ENCODE measurements around the gene PTPRN. TPM values are rescaled to one million over a fixed set of nuclear protein-coding genes. Genes with fewer than 3 reads are reported as not detected.

PTPRN gene
- total and polyA plus RNA-seq, 9 of the 15 experiments (the other 6 are each of a cell fraction or from before 2014, with no cell fraction given) = 0.15 to 2.4 (median 0.43) TPM; not detected in 1

DNA sequence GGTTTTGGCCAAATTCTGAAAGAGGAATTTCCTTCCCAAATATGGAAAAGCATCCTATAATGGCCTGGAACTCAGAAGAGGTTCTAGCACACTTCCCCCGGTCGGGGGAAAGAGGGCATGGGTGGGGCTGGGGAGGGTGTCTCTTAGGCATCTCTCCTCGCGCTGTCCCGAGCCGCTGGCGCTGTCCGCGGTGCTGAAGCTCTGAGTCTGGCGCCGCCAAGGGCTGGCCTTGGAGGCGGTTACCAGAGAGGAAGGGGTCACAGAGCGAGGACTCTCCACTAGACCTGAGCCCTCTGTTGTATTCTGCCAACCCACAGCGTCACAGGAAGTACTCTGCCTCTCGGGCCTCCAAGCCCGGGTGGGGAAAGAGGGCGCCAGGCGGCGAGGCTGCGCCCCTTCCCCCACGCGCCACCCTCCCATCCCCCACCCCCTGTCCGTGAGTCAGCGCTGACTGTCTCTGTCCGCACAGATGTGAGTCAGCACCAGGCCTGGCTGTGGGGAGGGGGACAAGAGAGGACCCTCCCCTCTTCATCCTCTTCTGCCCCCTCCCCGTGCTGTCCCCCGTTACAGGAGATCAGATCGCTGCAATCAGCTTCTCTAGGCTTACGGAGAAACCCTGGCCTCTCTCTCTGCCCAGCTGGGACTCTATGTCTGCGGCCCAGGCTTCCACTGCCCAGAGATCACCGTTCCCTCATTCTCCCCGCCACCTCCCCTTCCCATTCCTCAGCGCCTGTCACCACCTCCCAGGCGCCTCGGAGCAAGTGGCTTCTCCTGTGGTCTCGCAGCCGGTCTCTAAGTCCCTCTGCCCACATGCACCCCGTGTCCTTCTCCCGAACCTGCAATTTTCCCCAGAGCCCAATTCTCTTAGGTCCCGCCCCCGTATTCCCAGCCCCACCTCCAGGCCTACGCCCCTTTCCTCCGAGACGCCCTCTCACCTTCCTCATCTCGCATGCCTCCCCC, 779 bp downstream of the PTPRN start (continued):
- TF ChIP-seq, protein P1, sequence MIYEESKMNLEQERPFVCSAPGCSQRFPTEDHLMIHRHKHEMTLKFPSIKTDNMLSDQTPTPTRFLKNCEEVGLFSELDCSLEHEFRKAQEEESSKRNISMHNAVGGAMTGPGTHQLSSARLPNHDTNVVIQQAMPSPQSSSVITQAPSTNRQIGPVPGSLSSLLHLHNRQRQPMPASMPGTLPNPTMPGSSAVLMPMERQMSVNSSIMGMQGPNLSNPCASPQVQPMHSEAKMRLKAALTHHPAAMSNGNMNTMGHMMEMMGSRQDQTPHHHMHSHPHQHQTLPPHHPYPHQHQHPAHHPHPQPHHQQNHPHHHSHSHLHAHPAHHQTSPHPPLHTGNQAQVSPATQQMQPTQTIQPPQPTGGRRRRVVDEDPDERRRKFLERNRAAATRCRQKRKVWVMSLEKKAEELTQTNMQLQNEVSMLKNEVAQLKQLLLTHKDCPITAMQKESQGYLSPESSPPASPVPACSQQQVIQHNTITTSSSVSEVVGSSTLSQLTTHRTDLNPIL (CRISPR knock-in tag; IDR thresholded peaks at IDR 0.05) = no peak
- TF ChIP-seq C11orf30 (IDR thresholded peaks at IDR 0.05; ENCODE audit: low read depth) (peak; percentile 67), ZNF12 (CRISPR knock-in tag; IDR thresholded peaks at IDR 0.05) (no peak), ZNF282 (CRISPR knock-in tag; IDR thresholded peaks at IDR 0.05) (no peak), BRD9 (IDR thresholded peaks at IDR 0.05; ENCODE audit: low read depth, partially characterized antibody) (no peak), ZNF124 (CRISPR knock-in tag; IDR thresholded peaks at IDR 0.05) (no peak), MEF2A (IDR thresholded peaks at IDR 0.05; ENCODE audit: control insufficient read depth, low read depth, low read length) (no peak), PPARD (CRISPR knock-in tag; IDR thresholded peaks at IDR 0.05) (no peak), RBM15 (IDR thresholded peaks at IDR 0.05; ENCODE audit: insufficient read depth, low read length) (no peak), CBX5 (IDR thresholded peaks at IDR 0.05; ENCODE audit: borderline replicate concordance, low read depth) (no peak), ZNF778 (CRISPR knock-in tag; IDR thresholded peaks at IDR 0.05) (no peak), WHSC1 (IDR thresholded peaks at IDR 0.05; ENCODE audit: low read length) (no peak), DMBX1 (CRISPR knock-in tag; IDR thresholded peaks at IDR 0.05; ENCODE audit: borderline replicate concordance) (peak; percentile 63; the same call in 1 of the 2 replicates)
- TF ChIP-seq, protein P2, sequence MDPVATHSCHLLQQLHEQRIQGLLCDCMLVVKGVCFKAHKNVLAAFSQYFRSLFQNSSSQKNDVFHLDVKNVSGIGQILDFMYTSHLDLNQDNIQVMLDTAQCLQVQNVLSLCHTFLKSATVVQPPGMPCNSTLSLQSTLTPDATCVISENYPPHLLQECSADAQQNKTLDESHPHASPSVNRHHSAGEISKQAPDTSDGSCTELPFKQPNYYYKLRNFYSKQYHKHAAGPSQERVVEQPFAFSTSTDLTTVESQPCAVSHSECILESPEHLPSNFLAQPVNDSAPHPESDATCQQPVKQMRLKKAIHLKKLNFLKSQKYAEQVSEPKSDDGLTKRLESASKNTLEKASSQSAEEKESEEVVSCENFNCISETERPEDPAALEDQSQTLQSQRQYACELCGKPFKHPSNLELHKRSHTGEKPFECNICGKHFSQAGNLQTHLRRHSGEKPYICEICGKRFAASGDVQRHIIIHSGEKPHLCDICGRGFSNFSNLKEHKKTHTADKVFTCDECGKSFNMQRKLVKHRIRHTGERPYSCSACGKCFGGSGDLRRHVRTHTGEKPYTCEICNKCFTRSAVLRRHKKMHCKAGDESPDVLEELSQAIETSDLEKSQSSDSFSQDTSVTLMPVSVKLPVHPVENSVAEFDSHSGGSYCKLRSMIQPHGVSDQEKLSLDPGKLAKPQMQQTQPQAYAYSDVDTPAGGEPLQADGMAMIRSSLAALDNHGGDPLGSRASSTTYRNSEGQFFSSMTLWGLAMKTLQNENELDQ (CRISPR knock-in tag; IDR thresholded peaks at IDR 0.05; ENCODE audit: borderline replicate concordance) = no peak
- TF ChIP-seq, protein P3, sequence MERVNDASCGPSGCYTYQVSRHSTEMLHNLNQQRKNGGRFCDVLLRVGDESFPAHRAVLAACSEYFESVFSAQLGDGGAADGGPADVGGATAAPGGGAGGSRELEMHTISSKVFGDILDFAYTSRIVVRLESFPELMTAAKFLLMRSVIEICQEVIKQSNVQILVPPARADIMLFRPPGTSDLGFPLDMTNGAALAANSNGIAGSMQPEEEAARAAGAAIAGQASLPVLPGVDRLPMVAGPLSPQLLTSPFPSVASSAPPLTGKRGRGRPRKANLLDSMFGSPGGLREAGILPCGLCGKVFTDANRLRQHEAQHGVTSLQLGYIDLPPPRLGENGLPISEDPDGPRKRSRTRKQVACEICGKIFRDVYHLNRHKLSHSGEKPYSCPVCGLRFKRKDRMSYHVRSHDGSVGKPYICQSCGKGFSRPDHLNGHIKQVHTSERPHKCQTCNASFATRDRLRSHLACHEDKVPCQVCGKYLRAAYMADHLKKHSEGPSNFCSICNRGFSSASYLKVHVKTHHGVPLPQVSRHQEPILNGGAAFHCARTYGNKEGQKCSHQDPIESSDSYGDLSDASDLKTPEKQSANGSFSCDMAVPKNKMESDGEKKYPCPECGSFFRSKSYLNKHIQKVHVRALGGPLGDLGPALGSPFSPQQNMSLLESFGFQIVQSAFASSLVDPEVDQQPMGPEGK (CRISPR knock-in tag; IDR thresholded peaks at IDR 0.05; ENCODE audit: borderline replicate concordance) = no peak
- TF ChIP-seq, protein P4, sequence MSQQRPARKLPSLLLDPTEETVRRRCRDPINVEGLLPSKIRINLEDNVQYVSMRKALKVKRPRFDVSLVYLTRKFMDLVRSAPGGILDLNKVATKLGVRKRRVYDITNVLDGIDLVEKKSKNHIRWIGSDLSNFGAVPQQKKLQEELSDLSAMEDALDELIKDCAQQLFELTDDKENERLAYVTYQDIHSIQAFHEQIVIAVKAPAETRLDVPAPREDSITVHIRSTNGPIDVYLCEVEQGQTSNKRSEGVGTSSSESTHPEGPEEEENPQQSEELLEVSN (IDR thresholded peaks at IDR 0.05; ENCODE audit: borderline replicate concordance in 1 of 2, extremely low read depth in 1 of 2, insufficient read depth in 1 of 2, insufficient read length in 1 of 2, low read depth in 1 of 2, low read length in 1 of 2, poor library complexity in 1 of 2, severe bottlenecking in 1 of 2) = no peak
- TF ChIP-seq, protein P5, sequence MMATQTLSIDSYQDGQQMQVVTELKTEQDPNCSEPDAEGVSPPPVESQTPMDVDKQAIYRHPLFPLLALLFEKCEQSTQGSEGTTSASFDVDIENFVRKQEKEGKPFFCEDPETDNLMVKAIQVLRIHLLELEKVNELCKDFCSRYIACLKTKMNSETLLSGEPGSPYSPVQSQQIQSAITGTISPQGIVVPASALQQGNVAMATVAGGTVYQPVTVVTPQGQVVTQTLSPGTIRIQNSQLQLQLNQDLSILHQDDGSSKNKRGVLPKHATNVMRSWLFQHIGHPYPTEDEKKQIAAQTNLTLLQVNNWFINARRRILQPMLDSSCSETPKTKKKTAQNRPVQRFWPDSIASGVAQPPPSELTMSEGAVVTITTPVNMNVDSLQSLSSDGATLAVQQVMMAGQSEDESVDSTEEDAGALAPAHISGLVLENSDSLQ (IDR thresholded peaks at IDR 0.05) = no peak
